ENCODE measurements around the gene ZNF837. TPM values are rescaled to one million over a fixed set of nuclear protein-coding genes. Genes with fewer than 3 reads are reported as not detected.

Gene ZNF837
- total RNA-seq, 2 donors from 2014 or later, result 1.8 to 2.6 TPM

DNA sequence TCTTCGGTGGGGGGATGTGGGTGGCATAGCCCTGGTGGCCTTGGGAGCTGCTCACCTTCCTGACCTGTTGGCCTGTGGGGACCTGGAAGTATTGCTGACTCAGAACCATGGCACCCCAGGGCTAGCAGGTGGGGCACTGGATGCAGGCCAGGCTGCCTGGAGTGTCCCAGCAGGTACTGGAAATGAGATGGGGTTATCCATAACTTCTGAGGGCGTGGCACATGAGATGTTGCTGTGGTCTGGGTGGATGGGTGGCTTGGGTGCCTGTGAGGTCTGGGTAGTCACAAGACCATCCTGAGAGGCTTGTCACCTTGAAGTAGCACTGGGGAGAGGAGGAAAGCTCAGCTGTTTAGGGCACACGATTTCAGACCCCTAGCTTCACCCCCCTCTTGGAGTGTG, 14.0 kb upstream of the ZNF837 start:
- peaks cover 23% of the 10 kb centered on the region for H3K27me3 ChIP-seq
- no peak overlapping the region for H3K27ac ChIP-seq
- no peak for TF ChIP-seq CTCF (IDR thresholded peaks at IDR 0.05)
- H3K9ac ChIP-seq (ENCODE audit: low read depth in 2 of 2, low read length in 2 of 2), result no peak overlapping the region
- no peaks in the 10 kb centered on the region for H3K9me3 ChIP-seq
- peaks cover 17% of the 10 kb centered on the region for H3K36me3 ChIP-seq
- no peak overlapping the region for H3K4me3 ChIP-seq
- no peak for DNase-seq
- intact Hi-C loops (cut with DNase I), result no loop called here
- no peaks in the 10 kb centered on the region for H3K4me1 ChIP-seq

DNA sequence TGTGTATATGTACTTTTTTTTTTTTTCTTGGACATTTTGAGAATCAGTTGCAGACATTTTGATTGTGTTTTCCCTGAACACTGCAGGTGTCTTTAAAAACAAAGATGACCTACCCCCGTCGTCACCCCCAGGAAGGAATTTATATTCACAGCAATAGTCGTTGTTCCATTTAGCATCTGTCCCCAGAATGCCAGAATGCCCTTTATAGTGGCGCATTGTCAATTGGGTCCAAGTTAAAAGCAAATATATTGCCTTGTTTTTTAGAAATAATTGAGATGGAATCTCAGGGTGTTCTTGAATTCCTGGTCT, 12.8 kb upstream of the ZNF837 start:
- intact Hi-C loops (cut with DNase I), result no loop called here

GRCh38 chr19:58392945-58393724, 12.3 kb upstream of the ZNF837 start:
- Histone ChIP-seq H3K9me3 (no peaks in the 10 kb centered on the region), H3K4me1 (peaks cover under 1% of the 10 kb centered on the region), H3K27ac (no peak overlapping the region), H3K4me3 (no peak overlapping the region), H3K36me3 (peaks cover 17% of the 10 kb centered on the region), H3K27me3 (peaks cover 23% of the 10 kb centered on the region), H3K9ac (ENCODE audit: low read depth in 2 of 2, low read length in 2 of 2) (no peak overlapping the region)
- DNase-seq, result no peak
- TF ChIP-seq CTCF (IDR thresholded peaks at IDR 0.05), result no peak
- intact Hi-C loops (cut with DNase I), result no loop called here

More for the DNA sequence above, 12.8 kb upstream of the ZNF837 start:
- no peak for TF ChIP-seq CTCF (IDR thresholded peaks at IDR 0.05)
- H3K36me3 ChIP-seq, result peaks cover 17% of the 10 kb centered on the region
- no peak overlapping the region for H3K27ac ChIP-seq
- DNase-seq, result no peak
- no peak overlapping the region for H3K4me3 ChIP-seq
- H3K4me1 ChIP-seq, result no peaks in the 10 kb centered on the region
- H3K27me3 ChIP-seq, result peaks cover 23% of the 10 kb centered on the region
- H3K9me3 ChIP-seq, result no peaks in the 10 kb centered on the region
- H3K9ac ChIP-seq (ENCODE audit: low read depth in 2 of 2, low read length in 2 of 2), result no peak overlapping the region

DNA sequence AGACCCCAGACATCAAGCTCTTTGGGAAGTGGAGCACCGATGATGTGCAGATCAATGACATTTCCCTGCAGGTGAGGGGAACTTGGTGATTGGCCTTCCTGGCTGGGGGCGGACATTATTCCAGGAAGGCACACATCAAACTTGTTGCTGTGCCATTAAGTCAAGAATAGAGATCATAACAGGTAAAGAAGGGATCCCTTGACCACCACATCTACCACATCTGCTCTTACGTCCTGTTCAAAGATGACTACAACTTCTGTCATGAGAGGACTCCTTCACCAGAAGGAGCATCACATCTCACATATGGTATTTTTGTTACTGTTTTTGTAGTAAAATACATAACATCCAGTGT, 7.3 kb upstream of the ZNF837 start:
- Histone ChIP-seq H3K9me3 (no peaks in the 10 kb centered on the region), H3K36me3 (peaks cover 11% of the 10 kb centered on the region), H3K4me1 (peaks cover 6% of the 10 kb centered on the region), H3K27ac (no peak overlapping the region), H3K4me3 (peak overlapping the region; percentile 85), H3K27me3 (no peaks in the 10 kb centered on the region), H3K9ac (ENCODE audit: low read depth in 2 of 2, low read length in 2 of 2) (peak overlapping the region; percentile 61 to 85)
- no peak for DNase-seq
- no peak for TF ChIP-seq CTCF (IDR thresholded peaks at IDR 0.05)
- intact Hi-C loops (cut with DNase I), result no loop called here

- Histone ChIP-seq H3K27ac (peak overlapping the region; percentile 94), H3K9me3 (no peaks in the 10 kb centered on the region), H3K4me3 (peak overlapping the region; percentile 85), H3K9ac (ENCODE audit: low read depth in 2 of 2, low read length in 2 of 2) (peak overlapping the region; percentile 61 to 85), H3K4me1 (peaks cover 6% of the 10 kb centered on the region), H3K27me3 (no peaks in the 10 kb centered on the region), H3K36me3 (peaks cover 11% of the 10 kb centered on the region)
- no peak for TF ChIP-seq CTCF (IDR thresholded peaks at IDR 0.05)
- intact Hi-C loops (cut with DNase I), result no loop called here
- DNase-seq, result no peak
These were observed 6.7 kb upstream of the ZNF837 start for GRCh38 chr19:58387338-58388174.

All from colonic mucosa (tissue), 4 donors.